NCI-H2081 treated with DMSO at 0.1 percent for 48 hours (cell line): ENCODE data around the gene ARHGAP24.

Source experiments
- DNase-seq: peaks from one replicate; lab custom pipeline; 2025; lab: John Stamatoyannopoulos, UW

Gene ARHGAP24

GRCh38 chr4:85580489-85580888 is 105.5 kb downstream of the ARHGAP24 start:
- no peak for DNase-seq

GRCh38 chr4:85587952-85588351 is 113.0 kb downstream of the ARHGAP24 start:
- DNase-seq: no peak

GRCh38 chr4:85591406-85592098 is 116.6 kb downstream of the ARHGAP24 start:
- no peak for DNase-seq

- no peak for DNase-seq
Observed at GRCh38 chr4:85595098-85595775, 120.3 kb downstream of the ARHGAP24 start.

- no peak for DNase-seq
Observed at GRCh38 chr4:85595796-85596559, 121.0 kb downstream of the ARHGAP24 start.

- DNase-seq: no peak
Observed at GRCh38 chr4:85598936-85599335, 124.0 kb downstream of the ARHGAP24 start.

GRCh38 chr4:85600501-85600900 is 125.6 kb downstream of the ARHGAP24 start:
- DNase-seq: no peak

GRCh38 chr4:85603437-85604336 is 128.7 kb downstream of the ARHGAP24 start:
- no peak for DNase-seq

GRCh38 chr4:85606505-85606904 is 131.6 kb downstream of the ARHGAP24 start:
- no peak for DNase-seq

- DNase-seq: peak; percentile 57
Observed at GRCh38 chr4:85607624-85608023, 132.7 kb downstream of the ARHGAP24 start.

GRCh38 chr4:85610450-85610849 is 135.5 kb downstream of the ARHGAP24 start:
- no peak for DNase-seq

- no peak for DNase-seq
Observed at GRCh38 chr4:85611661-85612060, 136.7 kb downstream of the ARHGAP24 start.

GRCh38 chr4:85613901-85614300 is 139.0 kb downstream of the ARHGAP24 start:
- DNase-seq: no peak

- DNase-seq: no peak
Observed at GRCh38 chr4:85615952-85616351, 141.0 kb downstream of the ARHGAP24 start.

GRCh38 chr4:85617202-85617601 is 142.3 kb downstream of the ARHGAP24 start:
- no peak for DNase-seq

GRCh38 chr4:85632981-85633380 is 158.0 kb downstream of the ARHGAP24 start:
- DNase-seq: no peak

- no peak for DNase-seq
Observed at GRCh38 chr4:85637778-85638177, 162.8 kb downstream of the ARHGAP24 start.

GRCh38 chr4:85639946-85640345 is 165.0 kb downstream of the ARHGAP24 start:
- no peak for DNase-seq

GRCh38 chr4:85642356-85643100 is 167.6 kb downstream of the ARHGAP24 start:
- DNase-seq: no peak

- no peak for DNase-seq
Observed at GRCh38 chr4:85644061-85644460, 169.1 kb downstream of the ARHGAP24 start.

GRCh38 chr4:85650908-85651307 is 176.0 kb downstream of the ARHGAP24 start:
- no peak for DNase-seq
